ENCODE data around the gene UGT1A8.

- TF ChIP-seq CTCF (IDR thresholded peaks at IDR 0.05; ENCODE audit: low read length): no peak
- no peak for TF ChIP-seq EZH2 (IDR thresholded peaks at IDR 0.05; ENCODE audit: borderline replicate concordance, low read length)
These were observed 162.3 kb downstream of the UGT1A8 start for GRCh38 chr2:233779722-233780121.
